ENCODE data around the gene IFT88.

DNA sequence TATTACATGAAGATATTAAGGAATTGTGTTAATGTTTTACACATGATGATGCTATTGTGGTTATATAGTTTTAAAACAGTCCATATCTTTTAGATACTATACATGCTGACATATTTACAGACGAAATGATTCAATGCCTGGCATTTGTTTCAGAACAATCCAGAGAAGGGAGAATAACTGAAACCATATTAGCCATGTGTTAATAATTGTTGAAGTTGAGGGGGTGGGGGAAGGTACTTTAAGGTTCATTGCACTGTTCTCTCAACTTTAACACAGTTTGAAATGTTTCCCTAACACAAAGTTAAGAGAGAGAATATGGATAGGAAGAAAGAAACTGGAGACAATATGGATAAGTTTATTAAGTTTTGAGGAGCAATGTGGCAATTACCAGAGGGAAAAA, 47.1 kb upstream of the IFT88 start:
- TF ChIP-seq, protein P1, sequence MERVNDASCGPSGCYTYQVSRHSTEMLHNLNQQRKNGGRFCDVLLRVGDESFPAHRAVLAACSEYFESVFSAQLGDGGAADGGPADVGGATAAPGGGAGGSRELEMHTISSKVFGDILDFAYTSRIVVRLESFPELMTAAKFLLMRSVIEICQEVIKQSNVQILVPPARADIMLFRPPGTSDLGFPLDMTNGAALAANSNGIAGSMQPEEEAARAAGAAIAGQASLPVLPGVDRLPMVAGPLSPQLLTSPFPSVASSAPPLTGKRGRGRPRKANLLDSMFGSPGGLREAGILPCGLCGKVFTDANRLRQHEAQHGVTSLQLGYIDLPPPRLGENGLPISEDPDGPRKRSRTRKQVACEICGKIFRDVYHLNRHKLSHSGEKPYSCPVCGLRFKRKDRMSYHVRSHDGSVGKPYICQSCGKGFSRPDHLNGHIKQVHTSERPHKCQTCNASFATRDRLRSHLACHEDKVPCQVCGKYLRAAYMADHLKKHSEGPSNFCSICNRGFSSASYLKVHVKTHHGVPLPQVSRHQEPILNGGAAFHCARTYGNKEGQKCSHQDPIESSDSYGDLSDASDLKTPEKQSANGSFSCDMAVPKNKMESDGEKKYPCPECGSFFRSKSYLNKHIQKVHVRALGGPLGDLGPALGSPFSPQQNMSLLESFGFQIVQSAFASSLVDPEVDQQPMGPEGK (CRISPR knock-in tag; IDR thresholded peaks at IDR 0.05; ENCODE audit: borderline replicate concordance) = no peak
- TF ChIP-seq, protein P2, sequence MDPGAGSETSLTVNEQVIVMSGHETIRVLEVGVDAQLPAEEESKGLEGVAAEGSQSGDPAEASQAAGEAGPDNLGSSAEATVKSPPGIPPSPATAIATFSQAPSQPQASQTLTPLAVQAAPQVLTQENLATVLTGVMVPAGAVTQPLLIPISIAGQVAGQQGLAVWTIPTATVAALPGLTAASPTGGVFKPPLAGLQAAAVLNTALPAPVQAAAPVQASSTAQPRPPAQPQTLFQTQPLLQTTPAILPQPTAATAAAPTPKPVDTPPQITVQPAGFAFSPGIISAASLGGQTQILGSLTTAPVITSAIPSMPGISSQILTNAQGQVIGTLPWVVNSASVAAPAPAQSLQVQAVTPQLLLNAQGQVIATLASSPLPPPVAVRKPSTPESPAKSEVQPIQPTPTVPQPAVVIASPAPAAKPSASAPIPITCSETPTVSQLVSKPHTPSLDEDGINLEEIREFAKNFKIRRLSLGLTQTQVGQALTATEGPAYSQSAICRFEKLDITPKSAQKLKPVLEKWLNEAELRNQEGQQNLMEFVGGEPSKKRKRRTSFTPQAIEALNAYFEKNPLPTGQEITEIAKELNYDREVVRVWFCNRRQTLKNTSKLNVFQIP (CRISPR knock-in tag; IDR thresholded peaks at IDR 0.05; ENCODE audit: borderline replicate concordance, low read depth) = no peak
